Measurements from ENCODE around the gene COL5A1.

GRCh38 chr9:134794663-134795370 lies 153.2 kb downstream of the COL5A1 start:
- TF ChIP-seq CTCF (optimal IDR thresholded peaks at IDR 0.05 in 1 of 3, IDR thresholded peaks at IDR 0.05 in 1 of 3, conservative IDR thresholded peaks at IDR 0.05 in 1 of 3; ENCODE audit: extremely low read depth in 1 of 3, insufficient read depth in 2 of 3, low read length in 3 of 3) (no peak), EZH2 (IDR thresholded peaks at IDR 0.05; ENCODE audit: low read length) (no peak)
